ENCODE data around the gene SAPCD2.
A peak's percentile ranks its signal among the peaks of the same experiment; 100 is the strongest.

The SAPCD2 gene

DNA sequence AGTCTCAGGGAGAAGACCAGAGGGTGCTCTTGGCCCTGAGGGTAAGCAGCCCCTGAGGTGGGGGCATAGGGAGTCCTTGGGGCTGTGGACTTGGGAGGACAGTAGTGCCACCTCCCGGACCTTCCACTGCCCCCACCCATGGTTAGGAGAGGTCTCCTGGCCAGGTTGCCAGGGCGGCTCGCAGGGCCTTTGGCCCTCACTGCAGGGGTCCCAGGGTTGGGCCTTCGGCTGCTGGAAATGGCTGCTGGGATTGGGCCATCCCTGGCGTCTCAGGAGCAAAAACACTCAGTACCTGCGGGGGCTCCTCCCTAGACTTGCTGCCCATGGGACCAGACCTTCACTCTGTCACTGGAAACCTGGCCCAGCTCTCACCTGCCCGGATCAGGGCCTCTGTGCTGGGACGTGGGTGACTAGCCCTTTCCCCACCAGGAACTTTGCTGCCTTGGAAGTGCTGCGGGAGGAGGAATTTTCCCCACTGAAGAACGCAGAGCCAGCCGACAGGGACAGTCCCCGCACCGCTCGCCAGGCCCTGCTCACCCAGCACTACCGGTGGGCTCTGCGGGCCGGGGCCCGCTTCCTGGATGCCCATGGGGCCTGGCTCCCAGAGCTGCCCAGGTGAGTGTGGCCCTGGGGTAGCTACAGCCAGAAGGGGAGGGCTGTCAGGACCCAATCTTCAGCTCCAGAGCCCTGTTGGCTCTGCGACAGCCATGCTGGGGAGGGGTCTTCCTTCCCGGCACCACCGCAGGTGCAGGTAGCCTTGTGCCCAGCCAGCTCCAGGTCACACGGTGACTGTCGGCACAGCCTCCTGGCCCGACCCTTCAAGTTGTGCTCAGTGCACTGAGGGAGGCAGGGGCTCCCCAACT is 10.1 kb upstream of the SAPCD2 start:
- no peak for DNase-seq

DNA sequence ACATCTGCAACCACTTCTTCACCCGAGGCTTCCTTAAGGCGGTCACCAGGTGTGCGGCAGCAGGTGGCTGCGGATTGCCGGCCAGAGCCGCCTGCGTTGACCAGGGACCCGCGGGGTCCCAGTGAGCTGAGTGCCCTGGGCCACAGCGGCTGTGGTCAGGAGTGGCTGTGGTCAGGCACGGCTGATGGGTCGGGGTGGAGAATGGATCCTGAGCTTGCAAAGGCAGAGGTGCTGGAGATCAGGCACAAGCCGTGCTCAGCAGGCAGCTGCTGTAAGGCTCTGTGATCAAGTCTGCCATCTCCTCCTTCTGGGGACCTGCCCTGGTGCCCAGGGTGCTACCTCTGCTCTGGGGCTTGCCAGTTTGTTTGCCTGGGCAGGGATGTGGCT is 9.0 kb upstream of the SAPCD2 start:
- DNase-seq = no peak

DNA sequence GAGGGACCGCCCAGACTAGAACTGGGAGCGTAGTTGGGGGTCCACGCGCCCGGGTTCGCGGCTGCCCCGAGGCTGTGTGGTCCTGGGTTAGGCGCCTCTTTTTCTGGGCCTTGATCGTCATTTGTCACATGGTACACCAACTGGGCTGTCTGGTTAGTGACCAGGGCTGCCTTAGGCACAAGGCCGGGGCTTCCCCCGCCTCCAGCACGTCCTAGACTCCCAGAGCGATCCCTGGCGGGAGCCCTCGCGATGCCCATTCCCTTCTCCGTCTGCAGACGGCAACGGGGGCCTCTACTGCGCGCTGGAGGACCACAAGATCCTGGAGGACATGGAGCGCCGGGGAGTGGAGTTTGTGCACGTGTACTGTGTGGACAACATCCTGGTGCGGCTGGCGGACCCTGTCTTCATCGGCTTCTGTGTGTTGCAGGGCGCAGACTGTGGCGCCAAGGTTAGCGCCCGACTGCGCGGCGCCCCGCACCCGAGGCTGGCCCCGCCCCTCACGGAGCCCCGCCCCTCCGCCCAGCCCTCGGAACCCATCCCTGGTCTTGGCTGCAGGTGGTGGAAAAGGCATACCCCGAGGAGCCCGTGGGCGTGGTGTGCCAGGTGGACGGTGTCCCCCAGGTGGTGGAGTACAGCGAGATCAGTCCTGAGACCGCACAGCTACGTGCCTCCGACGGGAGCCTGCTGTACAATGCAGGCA is 8.5 kb upstream of the SAPCD2 start:
- DNase-seq = no peak

DNA sequence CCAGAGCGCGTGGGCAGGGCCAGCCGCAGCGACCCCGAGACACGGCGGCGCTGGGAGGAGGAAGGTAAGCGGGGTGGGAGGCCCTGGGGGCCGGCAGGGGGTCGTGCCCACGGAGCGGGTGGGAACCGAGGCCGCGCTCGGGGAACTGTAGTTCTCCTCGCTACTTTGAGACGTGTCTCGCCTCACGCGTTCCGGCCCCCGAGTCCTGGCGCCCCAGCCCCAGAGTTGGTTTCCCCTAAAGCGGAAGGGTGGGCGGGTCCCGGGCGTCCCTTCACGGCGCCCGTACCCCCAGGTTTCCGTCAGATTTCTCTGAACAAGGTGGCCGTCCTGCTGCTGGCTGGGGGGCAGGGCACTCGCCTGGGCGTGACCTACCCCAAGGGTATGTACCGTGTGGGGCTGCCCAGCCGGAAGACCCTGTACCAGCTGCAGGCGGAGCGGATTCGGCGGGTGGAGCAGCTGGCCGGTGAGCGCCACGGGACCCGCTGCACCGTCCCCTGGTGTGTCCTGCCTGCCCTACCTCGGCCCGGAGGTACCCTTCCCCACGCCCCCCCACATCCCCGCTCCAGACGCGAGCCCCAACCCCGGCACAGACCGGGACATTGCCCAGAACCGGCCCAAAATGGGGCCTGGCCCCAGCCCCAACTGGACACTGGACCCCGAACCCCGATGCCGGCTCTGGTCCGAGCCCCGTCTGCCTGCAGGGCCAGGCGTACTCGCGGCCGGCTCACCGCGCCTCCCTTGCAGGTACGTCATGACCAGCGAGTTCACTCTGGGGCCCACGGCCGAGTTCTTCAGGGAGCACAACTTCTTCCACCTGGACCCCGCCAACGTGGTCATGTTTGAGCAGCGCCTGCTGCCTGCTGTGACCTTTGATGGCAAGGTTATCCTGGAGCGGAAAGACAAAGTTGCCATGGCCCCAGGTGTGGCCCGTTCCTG is 7.7 kb upstream of the SAPCD2 start:
- no peak for DNase-seq

DNA sequence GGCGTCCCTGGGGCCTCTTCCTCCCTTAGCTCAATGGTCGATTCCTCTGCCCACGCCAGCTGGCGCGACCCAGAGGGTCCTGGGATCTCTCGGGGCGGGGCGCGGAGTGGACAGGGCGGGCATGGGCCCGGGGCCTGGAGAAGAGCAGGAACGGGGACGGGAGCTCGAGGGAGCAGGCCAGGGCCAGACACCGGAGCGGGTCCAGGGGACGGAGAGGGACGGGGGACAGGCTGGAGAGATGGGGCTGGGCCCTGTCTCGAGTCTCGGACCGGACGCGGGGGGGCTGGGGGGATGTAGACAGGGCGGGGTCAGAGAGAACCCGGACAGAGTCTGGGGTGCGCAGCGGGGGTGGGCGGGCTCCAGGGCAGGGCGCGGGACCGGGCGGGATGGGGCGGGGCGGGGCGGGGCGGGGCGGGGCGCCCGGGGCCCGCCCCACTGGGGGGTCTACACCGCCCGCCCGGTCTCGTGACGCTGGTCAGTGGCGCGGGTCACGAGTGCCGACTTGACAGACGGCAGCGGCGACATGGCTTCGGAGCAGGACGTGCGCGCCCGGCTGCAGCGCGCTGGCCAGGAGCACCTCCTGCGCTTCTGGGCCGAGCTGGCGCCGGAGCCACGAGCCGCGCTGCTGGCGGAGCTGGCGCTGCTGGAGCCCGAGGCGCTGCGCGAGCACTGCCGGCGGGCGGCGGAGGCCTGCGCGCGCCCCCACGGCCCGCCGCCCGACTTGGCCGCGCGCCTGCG is 6.8 kb upstream of the SAPCD2 start, which contains the start of gene UAP1L1:
UAP1L1 (plus strand) TSS at position 508 of the 738 bp plus-strand sequence; CDS start at position 524, 16 bp downstream.
- DNase-seq = no peak

DNA sequence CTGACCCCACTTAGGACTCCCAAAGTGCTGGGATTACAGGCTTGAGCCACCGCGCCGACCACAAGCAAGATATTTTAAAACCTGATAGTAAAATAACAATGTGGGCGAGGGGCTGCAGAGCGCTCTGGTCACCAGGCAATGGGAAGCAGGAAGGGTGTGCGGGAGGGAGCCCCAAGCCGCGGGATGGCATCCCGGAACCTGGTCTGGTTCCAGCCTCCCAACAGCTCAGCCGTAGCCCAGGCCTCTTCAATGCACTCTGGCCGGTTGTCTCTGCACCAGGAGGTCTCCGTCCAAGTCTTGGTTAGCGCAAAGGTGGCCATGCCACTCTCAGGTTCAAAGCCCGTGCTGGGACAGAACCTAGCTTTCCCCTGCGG is 6.3 kb upstream of the SAPCD2 start:
- DNase-seq = no peak

DNA sequence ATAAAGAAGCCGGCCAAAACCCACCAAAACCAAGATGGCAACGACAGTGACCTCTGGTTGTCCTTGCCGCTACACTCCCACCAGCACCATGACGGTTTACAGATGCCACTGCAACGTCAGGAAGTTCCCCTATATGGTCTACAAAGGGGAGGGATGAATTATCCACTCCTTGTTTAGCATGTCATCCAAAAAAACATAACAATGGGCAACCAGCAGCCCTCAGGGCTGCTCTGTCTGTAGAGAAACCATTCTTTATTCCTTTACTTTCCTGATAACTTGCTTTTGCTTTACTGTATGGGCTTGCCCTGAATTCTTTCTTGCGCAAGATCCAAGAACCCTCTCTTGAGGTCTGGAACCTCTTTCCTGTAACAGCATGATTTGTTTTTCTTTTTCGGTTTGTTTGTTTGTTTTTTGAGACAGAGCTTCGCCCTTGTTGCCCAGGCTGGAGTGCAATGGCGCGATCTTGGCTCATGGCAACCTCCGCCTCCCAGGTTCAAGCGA is 5.0 kb upstream of the SAPCD2 start:
- DNase-seq = no peak

DNA sequence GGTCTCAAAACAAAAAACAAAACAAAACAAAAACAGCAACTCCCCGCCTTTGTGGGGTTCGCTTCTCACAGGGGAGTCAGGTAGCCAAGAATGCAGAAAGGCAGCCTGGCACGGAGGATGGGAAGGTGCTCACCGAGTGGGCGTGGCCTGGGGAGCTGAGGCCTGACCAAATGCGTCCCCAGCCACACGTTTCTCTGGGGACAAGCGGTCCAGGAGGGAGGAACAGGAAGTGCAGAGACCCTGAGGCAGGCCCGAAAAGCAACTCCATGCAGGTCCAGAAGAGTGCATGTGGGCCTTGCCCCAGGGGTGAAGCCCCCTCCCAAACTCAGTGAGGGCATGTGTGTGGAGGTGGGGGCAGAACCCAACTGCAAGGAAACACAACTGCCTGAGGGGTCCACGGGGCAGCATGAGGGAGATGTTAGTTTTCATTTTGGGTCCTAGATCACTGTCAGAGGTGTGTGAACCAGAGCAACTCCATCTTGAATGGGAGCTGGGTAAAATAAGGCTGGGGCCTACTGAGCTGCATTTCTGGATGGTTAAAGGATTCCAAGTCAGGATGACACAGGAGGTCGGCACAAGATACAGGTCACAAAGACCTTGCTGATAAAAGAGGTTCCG is 4.4 kb upstream of the SAPCD2 start:
- DNase-seq = no peak

DNA sequence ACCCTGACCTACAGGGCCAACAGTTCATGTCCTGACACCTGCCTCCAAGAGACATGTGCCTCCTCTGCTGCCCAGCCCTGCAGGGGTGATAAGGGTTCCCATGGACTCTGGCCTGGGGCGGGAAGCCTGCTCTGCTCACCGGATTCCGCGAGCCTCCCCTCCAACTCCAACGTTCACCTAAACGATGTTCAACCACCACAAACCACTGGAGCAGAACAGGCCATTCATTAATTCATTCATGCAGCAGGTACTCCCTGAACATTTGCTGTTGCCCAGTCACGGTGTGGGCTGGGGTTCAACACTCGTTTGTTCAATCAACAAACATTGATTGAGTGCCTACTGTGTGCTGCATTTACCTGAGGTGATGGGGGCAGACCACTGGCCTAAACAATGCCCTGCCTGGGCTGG is 3.6 kb upstream of the SAPCD2 start:
- no peak for DNase-seq

DNA sequence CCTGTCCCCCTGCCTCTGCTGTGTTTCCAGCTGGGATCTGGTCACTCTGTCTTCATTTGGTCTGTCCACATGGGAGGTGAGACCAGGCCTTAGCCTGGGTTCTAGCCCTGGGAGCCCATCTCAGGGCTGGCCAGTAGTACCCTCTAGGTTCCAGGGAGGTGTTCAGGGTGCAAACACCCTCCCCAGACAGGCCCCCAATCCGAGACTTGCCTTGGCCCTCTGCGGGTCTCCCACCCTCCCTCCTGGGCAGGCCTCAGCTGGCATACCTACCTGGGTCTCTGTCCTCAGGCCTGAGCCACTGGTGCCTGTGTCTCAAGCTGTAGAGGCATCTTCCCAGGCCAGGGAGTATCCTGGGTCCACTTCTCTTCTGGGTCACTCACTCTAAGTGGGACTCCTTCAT is 925 bp upstream of the SAPCD2 start:
- no peak for DNase-seq

DNA sequence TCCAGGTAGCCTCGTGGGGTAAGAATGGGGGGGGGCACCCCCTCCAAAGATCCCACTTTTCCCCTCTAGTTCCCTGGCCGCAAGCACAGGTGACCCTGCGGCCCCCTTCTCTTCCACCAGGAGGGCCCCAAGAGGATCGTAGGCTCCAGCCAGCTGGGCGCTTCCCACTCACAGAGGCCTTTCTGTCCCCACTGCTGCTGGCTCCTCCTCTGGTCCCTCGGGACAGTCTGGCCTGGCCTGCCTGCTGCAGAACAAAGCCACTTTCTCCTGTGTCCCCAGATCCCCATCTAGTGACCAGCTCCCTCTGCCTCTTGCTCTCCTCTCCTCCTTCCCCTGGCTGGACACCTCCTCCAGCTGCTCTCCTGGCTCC is 534 bp upstream of the SAPCD2 start:
- no peak for DNase-seq

DNA sequence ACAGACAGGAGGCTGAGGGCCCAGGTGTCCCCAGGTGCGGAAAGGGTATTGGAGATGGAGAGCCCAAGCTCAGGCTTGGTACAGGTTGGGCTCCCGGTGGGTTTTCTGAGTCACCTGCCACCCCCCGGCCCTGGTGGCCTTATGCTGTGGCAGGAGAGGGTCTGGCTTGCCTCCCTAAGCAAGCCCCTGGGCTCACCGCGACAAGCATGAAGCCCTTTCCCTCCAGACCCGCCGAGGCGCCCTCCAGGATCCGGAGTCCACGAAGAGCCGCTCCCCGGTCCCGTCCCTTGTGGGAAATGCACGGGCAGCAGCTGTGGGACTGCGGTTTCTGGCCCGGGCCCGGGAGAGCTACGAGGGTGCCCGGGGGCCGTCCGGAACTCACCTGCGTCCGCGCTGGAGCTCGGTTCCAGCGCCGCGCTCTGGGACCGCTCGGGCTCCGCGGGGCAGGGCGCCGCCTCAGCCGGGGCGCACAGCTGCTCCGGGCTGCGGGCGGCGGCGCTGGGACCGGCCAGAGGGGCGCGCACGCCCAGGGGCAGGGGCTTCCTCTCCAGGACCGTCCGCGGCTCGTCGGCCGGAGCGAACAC is 757 bp downstream of the SAPCD2 start:
- no peak for DNase-seq

DNA sequence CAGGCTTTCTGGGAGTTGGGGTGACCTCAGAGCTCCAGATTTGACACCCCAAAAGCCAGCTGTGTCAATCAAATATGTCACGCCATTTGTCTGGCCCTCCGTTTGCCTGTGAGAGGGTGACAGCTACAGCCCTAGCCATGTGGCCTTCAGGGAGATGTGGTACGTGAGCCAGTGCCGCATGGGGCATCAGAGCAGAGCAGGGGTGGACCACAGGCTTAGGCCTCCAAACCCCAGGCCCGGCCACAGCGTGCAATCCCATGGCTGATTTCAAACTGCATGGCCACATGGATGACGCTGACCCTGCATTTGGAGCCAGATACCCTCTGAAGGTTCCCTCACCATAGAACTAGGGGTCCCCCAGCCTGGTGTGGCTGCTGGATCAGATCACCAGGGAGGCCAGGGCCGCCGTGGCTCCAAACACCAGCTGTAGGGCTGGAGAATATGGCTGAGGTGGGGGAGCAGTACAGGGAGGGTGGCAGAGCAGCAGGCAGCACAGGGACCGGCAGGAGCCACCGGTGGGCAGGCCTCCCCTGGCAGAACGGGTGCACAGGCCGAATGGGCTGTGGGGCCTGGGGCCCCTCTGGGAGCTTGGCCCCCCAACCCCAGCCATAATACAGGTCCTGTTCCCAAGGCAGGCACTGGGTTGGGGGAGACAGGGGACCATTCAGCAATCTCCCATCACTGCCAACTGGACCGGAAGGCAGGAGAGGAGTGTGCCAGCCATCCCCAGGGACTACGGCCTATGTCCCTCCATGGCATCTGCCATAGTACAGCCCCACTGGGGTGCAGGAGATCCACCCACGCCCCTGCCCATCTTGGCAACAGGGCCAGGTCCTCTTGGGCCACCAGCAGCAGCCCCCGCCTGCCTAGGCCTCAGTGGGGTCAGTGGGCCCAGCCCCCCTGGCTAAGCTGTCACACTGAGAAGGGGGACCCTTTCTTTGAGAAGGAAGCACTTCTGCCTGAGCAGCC is 1.5 kb downstream of the SAPCD2 start:
- no peak for DNase-seq

DNA sequence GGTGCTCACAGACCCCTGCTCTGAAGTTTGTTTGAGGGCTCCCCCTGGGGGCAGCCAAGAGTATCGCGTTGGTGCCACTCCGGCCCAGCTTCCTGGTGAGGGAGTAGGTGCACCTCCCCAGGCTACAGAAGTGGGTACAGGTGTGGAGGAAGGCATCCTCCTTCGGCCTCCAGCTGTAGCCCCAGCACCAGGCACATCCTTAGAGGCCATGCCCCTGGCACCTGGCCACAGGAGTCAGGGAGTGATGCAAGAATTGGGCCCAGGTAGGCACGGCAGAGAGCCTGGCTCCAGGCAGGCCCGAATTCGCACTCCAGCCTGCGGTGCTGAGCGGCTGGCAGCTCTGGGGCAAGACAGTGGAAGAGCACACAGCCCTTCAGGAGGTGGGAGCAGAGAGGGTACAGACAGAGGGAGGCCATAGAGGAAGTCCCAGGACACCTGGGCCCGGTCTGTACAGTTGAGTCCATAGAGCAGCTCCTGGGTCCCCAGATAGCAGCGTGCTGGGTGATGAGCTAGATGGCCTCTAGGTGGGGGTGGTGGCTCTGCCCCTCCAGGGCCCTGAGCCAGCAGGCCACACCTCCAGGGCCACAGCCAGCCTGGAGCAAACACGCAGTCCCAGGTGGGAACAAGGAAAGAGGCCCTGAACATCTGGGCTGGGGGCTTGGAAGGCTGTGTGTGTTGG is 2.4 kb downstream of the SAPCD2 start:
- peak; percentile 55 for DNase-seq

DNA sequence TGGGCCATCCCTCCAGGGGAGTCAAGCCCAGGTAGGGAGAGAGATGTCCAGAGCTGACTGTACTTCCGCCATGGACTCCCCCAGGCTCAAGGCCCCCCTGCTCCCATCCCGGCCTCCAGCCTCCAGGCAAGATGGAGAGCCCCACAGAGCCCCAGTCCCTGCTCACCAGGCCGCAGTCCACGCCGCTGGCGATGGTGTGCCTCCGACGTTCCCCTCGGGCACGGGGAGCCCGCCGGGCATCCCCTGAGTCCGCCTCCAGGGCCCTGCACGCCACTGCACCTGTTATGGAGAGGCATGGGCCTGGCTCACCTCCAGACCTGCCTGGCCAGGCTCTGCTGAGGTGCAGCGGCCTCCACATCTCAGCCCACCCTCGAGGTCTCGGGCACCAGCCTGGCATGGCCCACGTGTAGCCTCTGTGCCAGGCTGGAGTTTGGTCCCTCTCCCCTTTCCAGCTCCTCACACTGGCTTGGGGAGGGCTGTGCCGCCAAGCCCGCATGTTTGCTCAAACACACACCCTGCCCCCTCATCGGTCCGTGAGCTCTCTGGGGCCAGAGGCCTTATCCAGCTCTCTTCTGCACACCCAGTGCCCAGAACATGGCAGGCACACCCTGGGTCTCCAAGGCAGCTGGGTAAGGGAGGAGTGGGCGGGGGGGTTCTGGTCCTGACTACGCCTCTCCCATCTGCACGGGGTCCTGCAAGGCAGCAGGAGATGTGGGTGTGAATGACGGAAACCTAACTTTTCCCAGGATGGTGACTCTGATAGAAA is 4.1 kb downstream of the SAPCD2 start:
- no peak for DNase-seq

DNA sequence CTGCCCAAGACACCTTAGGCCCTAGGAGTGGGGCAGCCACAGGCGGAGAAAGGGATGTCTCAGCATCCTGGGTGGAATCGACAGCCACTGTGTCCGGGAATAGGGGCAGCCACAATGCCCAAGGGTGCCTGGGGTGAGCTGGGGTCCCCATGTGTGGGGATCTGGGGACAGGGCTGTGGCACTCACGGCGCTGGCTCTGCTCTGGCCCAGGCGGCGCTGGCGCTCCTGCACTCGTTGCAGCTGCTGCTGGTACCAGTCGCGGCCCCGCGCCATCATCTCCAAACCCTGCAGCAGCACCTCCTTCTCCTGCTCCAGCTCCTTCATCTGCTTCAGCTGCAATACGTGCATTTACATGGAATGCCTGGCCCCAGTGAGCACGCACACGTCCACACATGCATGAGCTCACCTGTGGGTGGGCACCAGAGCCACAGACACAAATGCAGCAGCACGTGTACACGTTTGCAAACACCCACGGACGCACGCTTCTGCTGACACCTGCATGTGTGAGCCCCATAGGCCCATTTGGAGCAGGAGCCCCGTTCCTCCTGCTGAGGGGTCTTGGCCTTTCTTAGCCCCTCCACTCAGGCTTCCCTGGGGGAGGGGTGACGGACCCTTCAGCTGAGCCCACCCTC is 4.9 kb downstream of the SAPCD2 start:
- DNase-seq = no peak

DNA sequence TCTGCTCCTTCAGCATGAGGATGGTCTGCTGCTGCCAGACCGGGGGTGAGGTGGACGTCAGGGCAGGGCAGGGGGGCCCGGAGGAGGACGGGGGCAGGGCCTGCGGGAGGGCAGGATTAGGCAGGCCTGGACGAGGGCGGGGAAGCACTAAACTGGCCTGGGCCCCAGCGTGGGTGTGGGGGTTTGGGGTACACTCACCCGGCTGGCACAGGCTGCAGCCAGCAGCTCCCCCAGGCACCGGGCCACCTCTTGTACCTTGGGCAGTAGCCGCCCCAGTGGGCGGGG is 5.5 kb downstream of the SAPCD2 start:
- DNase-seq = no peak

DNA sequence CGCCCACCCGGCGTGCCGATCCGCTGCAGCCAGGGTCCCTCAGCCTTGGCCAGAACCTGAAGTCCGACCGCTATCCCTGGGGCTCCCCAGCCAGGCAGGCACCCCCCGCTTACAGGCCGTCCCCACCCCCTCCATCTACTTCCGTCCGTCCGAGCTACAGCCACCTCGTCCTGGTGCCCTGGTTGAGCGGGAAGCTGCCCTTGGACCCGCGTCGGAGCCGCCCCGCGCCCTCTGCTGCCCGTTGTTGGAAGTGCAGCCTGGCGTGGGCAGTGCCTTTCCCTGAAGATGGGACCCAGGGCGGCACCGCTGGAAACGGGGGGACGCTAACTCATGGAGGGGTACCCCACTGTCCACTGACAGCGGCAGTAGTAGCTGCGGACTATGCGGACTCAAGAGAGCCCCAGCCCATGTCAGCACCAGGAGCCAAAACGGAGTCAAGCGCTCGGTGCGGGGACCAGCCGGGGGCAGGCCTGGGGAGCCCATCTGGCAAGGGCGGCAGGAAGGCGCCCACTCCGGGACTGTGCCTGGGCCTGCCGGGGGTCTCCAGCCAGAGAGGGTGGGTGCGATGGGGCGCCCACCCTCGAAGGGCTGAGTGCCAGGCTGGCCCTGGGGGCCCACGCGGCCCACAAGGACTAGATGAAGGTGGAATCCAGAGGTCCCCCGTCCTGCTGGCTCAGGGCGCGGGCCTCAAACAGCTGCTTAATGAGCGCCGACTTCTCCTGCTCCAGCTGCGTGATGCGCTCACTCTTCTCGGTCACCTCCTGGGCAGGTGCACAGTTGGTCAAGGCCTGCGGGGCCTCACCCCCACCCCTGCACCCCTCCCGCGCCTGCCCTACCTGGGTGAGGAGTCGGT is 6.1 kb downstream of the SAPCD2 start:
- DNase-seq = no peak

Measured in NCI-H510A (cell line).